SJSA1 (cell line): ENCODE data around the gene RNF144A. TPM values are rescaled to one million over a fixed set of nuclear protein-coding genes. Genes with fewer than 3 reads are reported as not detected.
A peak's percentile ranks its signal among the peaks of the same experiment; 100 is the strongest.
"Not testable (repeated sequence)": the region's sequence is repeated elsewhere in the genome, so short reads cannot be mapped to it uniquely, and the experiment has no call there.

ENCODE experiments used
- DNase-seq, 2 experiments: peaks; one replicate each; pipeline ENCODE4 v3.0.0-alpha.2; 2015 to 2020; ENCODE audit warnings: low spot score in 2 of 2, low read depth in 1 of 2
- H3K27ac ChIP-seq: fragments of 250-450 bp; sonication (Bioruptor Pico); 2 replicates; pipeline ENCODE4 v1.5.1; 2020; ENCODE audit warnings: mild to moderate bottlenecking, moderate library complexity
- H3K27me3 ChIP-seq: fragments of 250-450 bp; sonication (Bioruptor Pico); replicated peaks from 2 replicates; pipeline ENCODE4 v1.5.1; 2020; ENCODE audit warnings: mild to moderate bottlenecking, moderate library complexity
- H3K36me3 ChIP-seq: fragments of 250-450 bp; sonication (Bioruptor Pico); 2 replicates; pipeline ENCODE4 v1.5.1; 2020; ENCODE audit warnings: mild to moderate bottlenecking
- H3K4me1 ChIP-seq: fragments of 250-450 bp; sonication (Bioruptor Pico); replicated peaks from 2 replicates; pipeline ENCODE4 v1.6.1; 2021; ENCODE audit warnings: mild to moderate bottlenecking
- H3K4me3 ChIP-seq: fragments of 250-450 bp; sonication (Bioruptor Pico); 2 replicates; pipeline ENCODE4 v1.5.1; 2020; ENCODE audit warnings: mild to moderate bottlenecking
- H3K9me3 ChIP-seq: fragments of 250-450 bp; sonication (Bioruptor Pico); replicated peaks from 2 replicates; pipeline ENCODE4 v1.5.1; 2020; ENCODE audit warnings: mild to moderate bottlenecking
- total RNA-seq: library from RNA; depleted of rRNA; stranded (reverse); fragments of >200 nt; shearing (Covaris generic); gene quantifications from 2 replicates; pipeline ENCODE4 v1.2.3, GENCODE V29; 2014

Gene RNF144A
- total RNA-seq, 1 experiment from 2014 or later = 5.3 TPM

- H3K36me3 ChIP-seq = no peaks in the 10 kb centered on the region
Measured at GRCh38 chr2:6992794-6993228, 75.6 kb downstream of the RNF144A start.

GRCh38 chr2:6993229-6993640, 76.0 kb downstream of the RNF144A start:
- Histone ChIP-seq H3K4me3 (no peak overlapping the region), H3K27ac (no peak overlapping the region), H3K27me3 (no peaks in the 10 kb centered on the region), H3K36me3 (no peaks in the 10 kb centered on the region), H3K9me3 (no peaks in the 10 kb centered on the region), H3K4me1 (no peaks in the 10 kb centered on the region)
- DNase-seq = no peak

More at GRCh38 chr2:6992794-6993228, 75.6 kb downstream of the RNF144A start:
- Histone ChIP-seq H3K4me1 (no peaks in the 10 kb centered on the region), H3K27ac (no peak overlapping the region), H3K27me3 (no peaks in the 10 kb centered on the region), H3K4me3 (no peak overlapping the region), H3K9me3 (no peaks in the 10 kb centered on the region)
- DNase-seq = no peak

- no peak overlapping the region for H3K27ac ChIP-seq
- H3K27me3 ChIP-seq = no peaks in the 10 kb centered on the region
- DNase-seq = no peak
- no peaks in the 10 kb centered on the region for H3K4me1 ChIP-seq
- no peak overlapping the region for H3K4me3 ChIP-seq
- no peaks in the 10 kb centered on the region for H3K9me3 ChIP-seq
- no peaks in the 10 kb centered on the region for H3K36me3 ChIP-seq
Measured at GRCh38 chr2:6993936-6994335, 76.7 kb downstream of the RNF144A start.

- H3K4me1 ChIP-seq = no peaks in the 10 kb centered on the region
- H3K27ac ChIP-seq = no peak overlapping the region
- no peaks in the 10 kb centered on the region for H3K27me3 ChIP-seq
- DNase-seq = no peak
- no peak overlapping the region for H3K4me3 ChIP-seq
- H3K9me3 ChIP-seq = no peaks in the 10 kb centered on the region
- no peaks in the 10 kb centered on the region for H3K36me3 ChIP-seq
Measured at GRCh38 chr2:6994536-6995128, 77.4 kb downstream of the RNF144A start.

- no peak for DNase-seq
- Histone ChIP-seq H3K27ac (no peak overlapping the region), H3K27me3 (no peaks in the 10 kb centered on the region), H3K9me3 (no peaks in the 10 kb centered on the region), H3K4me1 (no peaks in the 10 kb centered on the region), H3K4me3 (no peak overlapping the region), H3K36me3 (no peaks in the 10 kb centered on the region)
Measured at GRCh38 chr2:6995391-6996097, 78.3 kb downstream of the RNF144A start.

- Histone ChIP-seq H3K27me3 (no peaks in the 10 kb centered on the region), H3K27ac (no peak overlapping the region), H3K36me3 (no peaks in the 10 kb centered on the region), H3K9me3 (no peaks in the 10 kb centered on the region), H3K4me1 (no peaks in the 10 kb centered on the region), H3K4me3 (no peak overlapping the region)
- no peak for DNase-seq
Measured at GRCh38 chr2:6999211-6999877, 82.1 kb downstream of the RNF144A start.

- not testable (repeated sequence) for H3K9me3 ChIP-seq, H3K4me1 ChIP-seq, H3K4me3 ChIP-seq
Measured at GRCh38 chr2:7001395-7001794, 84.2 kb downstream of the RNF144A start.

GRCh38 chr2:7003895-7004294, 86.7 kb downstream of the RNF144A start:
- H3K36me3 ChIP-seq = no peaks in the 10 kb centered on the region
- H3K27me3 ChIP-seq = no peaks in the 10 kb centered on the region
- DNase-seq = no peak
- H3K4me3 ChIP-seq = no peak overlapping the region
- peaks cover 16% of the 10 kb centered on the region for H3K4me1 ChIP-seq
- no peaks in the 10 kb centered on the region for H3K9me3 ChIP-seq
- no peak overlapping the region for H3K27ac ChIP-seq

More at GRCh38 chr2:7001395-7001794, 84.2 kb downstream of the RNF144A start:
- H3K27ac ChIP-seq, H3K36me3 ChIP-seq, H3K27me3 ChIP-seq, DNase-seq: not testable (repeated sequence)

GRCh38 chr2:7004636-7005035, 87.4 kb downstream of the RNF144A start:
- no peak overlapping the region for H3K27ac ChIP-seq
- H3K4me3 ChIP-seq = no peak overlapping the region
- H3K36me3 ChIP-seq = no peaks in the 10 kb centered on the region
- DNase-seq = no peak
- H3K27me3 ChIP-seq = no peaks in the 10 kb centered on the region
- peaks cover 18% of the 10 kb centered on the region for H3K4me1 ChIP-seq
- no peaks in the 10 kb centered on the region for H3K9me3 ChIP-seq

- H3K4me3 ChIP-seq = no peak overlapping the region
- no peak overlapping the region for H3K27ac ChIP-seq
- H3K36me3 ChIP-seq = no peaks in the 10 kb centered on the region
- no peak for DNase-seq
- no peaks in the 10 kb centered on the region for H3K9me3 ChIP-seq
- H3K27me3 ChIP-seq = no peaks in the 10 kb centered on the region
- H3K4me1 ChIP-seq = peaks cover 47% of the 10 kb centered on the region
Measured at GRCh38 chr2:7007488-7007845, 90.3 kb downstream of the RNF144A start.

- Histone ChIP-seq H3K4me3 (no peak overlapping the region), H3K36me3 (no peaks in the 10 kb centered on the region), H3K27me3 (no peaks in the 10 kb centered on the region), H3K4me1 (peaks cover 50% of the 10 kb centered on the region), H3K27ac (no peak overlapping the region), H3K9me3 (no peaks in the 10 kb centered on the region)
- peak; percentile 76 to 82 for DNase-seq
Measured at GRCh38 chr2:7007846-7008741, 90.9 kb downstream of the RNF144A start.

- no peak overlapping the region for H3K4me3 ChIP-seq
- H3K27ac ChIP-seq = no peak overlapping the region
- H3K36me3 ChIP-seq = no peaks in the 10 kb centered on the region
- H3K27me3 ChIP-seq = no peaks in the 10 kb centered on the region
- H3K4me1 ChIP-seq = peaks cover 53% of the 10 kb centered on the region
- no peaks in the 10 kb centered on the region for H3K9me3 ChIP-seq
- no peak for DNase-seq
Measured at GRCh38 chr2:7009207-7009911, 92.1 kb downstream of the RNF144A start.

GRCh38 chr2:7010391-7011054, 93.3 kb downstream of the RNF144A start:
- H3K9me3 ChIP-seq = no peaks in the 10 kb centered on the region
- H3K36me3 ChIP-seq = no peaks in the 10 kb centered on the region
- H3K27ac ChIP-seq = peak overlapping the region; percentile 60
- no peak overlapping the region for H3K4me3 ChIP-seq
- H3K4me1 ChIP-seq = peaks cover 54% of the 10 kb centered on the region
- peak in 1 of 2 experiments; percentile 61 for DNase-seq
- no peaks in the 10 kb centered on the region for H3K27me3 ChIP-seq
